Breast epithelium (tissue), 3 donors: ENCODE data around the gene RNF7.

Source experiments
- POLR2A ChIP-seq: fragments of 450-650 bp; IDR thresholded peaks from one replicate; pipeline ENCODE4 v1.6.1; 2016; ENCODE audit warnings: antibody characterized with exemption, mild to moderate bottlenecking, moderate library complexity
- POLR2AphosphoS5 ChIP-seq, 3 donors: sonication (generic); formaldehyde crosslinking; IDR thresholded peaks; one replicate each; pipeline ENCODE4 v1.6.1; 2017; ENCODE audit warnings: antibody characterized with exemption in 3 of 3
- TF ChIP-seq, protein P1 (sequence below), 3 donors: fragments of 450-650 bp; IDR thresholded peaks; one replicate each; pipeline ENCODE4 v1.5.1; 2016 to 2017; ENCODE audit warnings: antibody characterized with exemption in 3 of 3, mild to moderate bottlenecking in 3 of 3, moderate library complexity in 3 of 3

DNA sequence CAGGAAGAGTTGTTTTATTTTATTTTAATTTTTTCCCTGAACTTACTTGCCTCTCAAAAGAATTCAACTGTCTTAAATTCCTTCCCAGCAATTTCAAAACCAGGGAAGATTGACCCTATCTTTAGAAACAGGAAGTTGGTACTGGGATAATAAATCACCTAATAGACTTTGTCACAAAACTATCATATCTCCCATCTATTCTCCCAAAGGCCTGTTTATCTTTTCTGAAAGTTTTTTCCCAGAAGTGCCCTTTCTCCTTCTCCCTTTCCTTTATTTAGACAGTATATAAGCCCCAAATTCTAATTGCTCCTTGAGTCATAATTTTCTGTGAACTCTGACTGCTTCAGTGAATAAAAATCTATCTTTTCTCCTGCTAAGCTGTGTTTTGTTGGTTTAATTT, 2.9 kb upstream of the RNF7 start:
- TF ChIP-seq, protein P1, sequence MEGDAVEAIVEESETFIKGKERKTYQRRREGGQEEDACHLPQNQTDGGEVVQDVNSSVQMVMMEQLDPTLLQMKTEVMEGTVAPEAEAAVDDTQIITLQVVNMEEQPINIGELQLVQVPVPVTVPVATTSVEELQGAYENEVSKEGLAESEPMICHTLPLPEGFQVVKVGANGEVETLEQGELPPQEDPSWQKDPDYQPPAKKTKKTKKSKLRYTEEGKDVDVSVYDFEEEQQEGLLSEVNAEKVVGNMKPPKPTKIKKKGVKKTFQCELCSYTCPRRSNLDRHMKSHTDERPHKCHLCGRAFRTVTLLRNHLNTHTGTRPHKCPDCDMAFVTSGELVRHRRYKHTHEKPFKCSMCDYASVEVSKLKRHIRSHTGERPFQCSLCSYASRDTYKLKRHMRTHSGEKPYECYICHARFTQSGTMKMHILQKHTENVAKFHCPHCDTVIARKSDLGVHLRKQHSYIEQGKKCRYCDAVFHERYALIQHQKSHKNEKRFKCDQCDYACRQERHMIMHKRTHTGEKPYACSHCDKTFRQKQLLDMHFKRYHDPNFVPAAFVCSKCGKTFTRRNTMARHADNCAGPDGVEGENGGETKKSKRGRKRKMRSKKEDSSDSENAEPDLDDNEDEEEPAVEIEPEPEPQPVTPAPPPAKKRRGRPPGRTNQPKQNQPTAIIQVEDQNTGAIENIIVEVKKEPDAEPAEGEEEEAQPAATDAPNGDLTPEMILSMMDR (IDR thresholded peaks at IDR 0.05): no peak
- no peak for TF ChIP-seq POLR2A
- no peak for TF ChIP-seq POLR2AphosphoS5 (IDR thresholded peaks at IDR 0.05)
